Suprapubic skin (tissue), 4 donors: ENCODE results near the gene KRTAP20-2. TPM values are rescaled to one million over a fixed set of nuclear protein-coding genes. Genes with fewer than 3 reads are reported as not detected.

Source experiments
- DNase-seq, 2 donors: peaks; one replicate each; pipeline ENCODE4 v3.0.0-alpha.2; 2019; ENCODE audit warnings: low spot score in 2 of 2
- H3K27ac ChIP-seq: fragments of 200-600 bp; sonication (generic); one replicate; pipeline ENCODE4 v1.5.1; 2019
- H3K27me3 ChIP-seq: fragments of 200-600 bp; sonication (generic); one replicate; pipeline ENCODE4 v1.5.1; 2019
- H3K36me3 ChIP-seq: fragments of 200-600 bp; sonication (generic); one replicate; pipeline ENCODE4 v1.5.1; 2019
- H3K4me1 ChIP-seq: fragments of 200-600 bp; sonication (generic); one replicate; pipeline ENCODE4 v1.5.1; 2019
- H3K4me3 ChIP-seq: fragments of 200-600 bp; sonication (generic); one replicate; pipeline ENCODE4 v1.5.1; 2019; ENCODE audit warnings: mild to moderate bottlenecking
- H3K9me3 ChIP-seq: fragments of 200-600 bp; sonication (generic); one replicate; pipeline ENCODE4 v1.5.1; 2019
- EP300 ChIP-seq: sonication (generic); formaldehyde crosslinking; IDR thresholded peaks from one replicate; pipeline ENCODE4 v1.6.1; 2017; ENCODE audit warnings: antibody characterized with exemption
- POLR2A ChIP-seq, 2 donors: fragments of 450-650 bp; IDR thresholded peaks; one replicate each; pipeline ENCODE4 v1.6.1; 2017; ENCODE audit warnings: antibody characterized with exemption in 2 of 2, mild to moderate bottlenecking in 2 of 2, moderate library complexity in 2 of 2
- POLR2AphosphoS5 ChIP-seq, 3 donors: sonication (generic); formaldehyde crosslinking; IDR thresholded peaks; one replicate each; pipeline ENCODE4 v1.6.1; 2017; ENCODE audit warnings: antibody characterized with exemption in 3 of 3
- WGBS: methylation state at CpG from one replicate; pipeline ENCODE4 v1.1.5; 2018; 5-methylcytosine and 5-hydroxymethylcytosine counted together
- total RNA-seq, 4 donors: library from RNA; depleted of rRNA; stranded (reverse); fragments of >200 nt; gene quantifications; one replicate each; pipeline ENCODE4 v1.1.0, GENCODE V29; 2016
- TF ChIP-seq, protein P1 (sequence below), 2 donors: fragments of 200-600 bp in 1 of 2; fragments of 450-650 bp in 1 of 2; sonication (generic) in 1 of 2; IDR thresholded peaks; one replicate each; pipeline ENCODE4 v1.5.1; 2016 to 2019; ENCODE audit warnings: antibody characterized with exemption in 2 of 2, mild to moderate bottlenecking in 1 of 2, moderate library complexity in 1 of 2

KRTAP20-2 gene
- total RNA-seq, 4 donors from 2014 or later = 5.9 to 8.6 TPM; not detected in 2

DNA sequence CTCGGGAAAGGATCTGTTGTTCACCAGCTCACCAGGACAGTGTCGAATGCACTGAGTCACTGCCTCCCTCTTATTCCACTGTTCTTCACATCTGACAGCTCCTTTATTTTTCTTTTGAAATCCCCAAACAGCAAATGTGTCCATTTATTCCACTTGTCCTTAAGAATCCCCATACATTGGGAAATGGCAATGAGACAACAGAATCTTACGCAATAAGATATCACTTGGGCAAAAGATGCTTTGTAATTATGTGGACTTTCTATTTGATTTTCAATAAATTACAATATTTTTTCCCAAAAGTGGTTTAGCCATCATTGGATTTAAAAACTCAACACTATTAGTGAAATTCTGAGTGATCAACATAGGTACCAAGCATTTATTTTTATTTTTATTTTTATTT, 3.7 kb downstream of the KRTAP20-2 start:
- 83% methylated on average over 3 of the region's 3 CpGs for WGBS
- no peak overlapping the region for H3K27ac ChIP-seq
- no peak for TF ChIP-seq EP300
- no peak for TF ChIP-seq POLR2AphosphoS5 (IDR thresholded peaks at IDR 0.05)
- TF ChIP-seq, protein P1, sequence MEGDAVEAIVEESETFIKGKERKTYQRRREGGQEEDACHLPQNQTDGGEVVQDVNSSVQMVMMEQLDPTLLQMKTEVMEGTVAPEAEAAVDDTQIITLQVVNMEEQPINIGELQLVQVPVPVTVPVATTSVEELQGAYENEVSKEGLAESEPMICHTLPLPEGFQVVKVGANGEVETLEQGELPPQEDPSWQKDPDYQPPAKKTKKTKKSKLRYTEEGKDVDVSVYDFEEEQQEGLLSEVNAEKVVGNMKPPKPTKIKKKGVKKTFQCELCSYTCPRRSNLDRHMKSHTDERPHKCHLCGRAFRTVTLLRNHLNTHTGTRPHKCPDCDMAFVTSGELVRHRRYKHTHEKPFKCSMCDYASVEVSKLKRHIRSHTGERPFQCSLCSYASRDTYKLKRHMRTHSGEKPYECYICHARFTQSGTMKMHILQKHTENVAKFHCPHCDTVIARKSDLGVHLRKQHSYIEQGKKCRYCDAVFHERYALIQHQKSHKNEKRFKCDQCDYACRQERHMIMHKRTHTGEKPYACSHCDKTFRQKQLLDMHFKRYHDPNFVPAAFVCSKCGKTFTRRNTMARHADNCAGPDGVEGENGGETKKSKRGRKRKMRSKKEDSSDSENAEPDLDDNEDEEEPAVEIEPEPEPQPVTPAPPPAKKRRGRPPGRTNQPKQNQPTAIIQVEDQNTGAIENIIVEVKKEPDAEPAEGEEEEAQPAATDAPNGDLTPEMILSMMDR (IDR thresholded peaks at IDR 0.05) = no peak
- TF ChIP-seq POLR2A (IDR thresholded peaks at IDR 0.05) = no peak

DNA sequence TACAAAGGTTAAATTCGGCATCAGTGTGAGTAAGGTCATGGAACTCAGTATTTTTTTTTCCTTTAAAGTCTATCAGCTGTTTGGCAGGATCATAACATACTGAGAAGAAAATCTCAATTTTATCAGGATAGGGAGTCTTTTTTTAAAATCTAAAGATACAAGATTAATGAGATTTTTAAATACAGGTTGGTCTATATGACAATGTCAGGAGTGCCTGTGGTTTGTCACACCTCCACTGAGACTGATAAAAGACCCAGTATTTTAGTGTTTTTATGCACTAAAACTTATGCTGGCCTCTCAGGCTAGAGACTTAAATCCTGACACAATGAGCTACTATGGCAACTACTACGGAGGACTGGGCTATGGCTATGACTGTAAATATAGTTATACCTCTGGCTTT, 7.6 kb downstream of the KRTAP20-2 start, which contains the start of gene KRTAP20-3:
Gene KRTAP20-3 (plus strand): TSS at position 301 of the 400 bp plus-strand sequence.
- H3K36me3 ChIP-seq = no peaks in the 10 kb centered on the region
- H3K9me3 ChIP-seq = no peaks in the 10 kb centered on the region
- WGBS = 84% methylated on average over 2 of the region's 2 CpGs
- no peaks in the 10 kb centered on the region for H3K4me1 ChIP-seq
- no peak within 1 kb of the TSS for H3K27ac ChIP-seq
- no peak within 1 kb of the TSS for H3K4me3 ChIP-seq
- TF ChIP-seq EP300 = no peak
- TF ChIP-seq POLR2AphosphoS5 (IDR thresholded peaks at IDR 0.05) = no peak
- TF ChIP-seq POLR2A (IDR thresholded peaks at IDR 0.05) = no peak
- TF ChIP-seq, protein P1 (IDR thresholded peaks at IDR 0.05) = no peak
- H3K27me3 ChIP-seq = no peaks in the 10 kb centered on the region
- DNase-seq = no peak

More for the DNA sequence above, 3.7 kb downstream of the KRTAP20-2 start:
- DNase-seq = no peak
- Histone ChIP-seq H3K9me3 (no peaks in the 10 kb centered on the region), H3K27me3 (no peaks in the 10 kb centered on the region), H3K36me3 (no peaks in the 10 kb centered on the region), H3K4me3 (no peak overlapping the region), H3K4me1 (no peaks in the 10 kb centered on the region)

DNA sequence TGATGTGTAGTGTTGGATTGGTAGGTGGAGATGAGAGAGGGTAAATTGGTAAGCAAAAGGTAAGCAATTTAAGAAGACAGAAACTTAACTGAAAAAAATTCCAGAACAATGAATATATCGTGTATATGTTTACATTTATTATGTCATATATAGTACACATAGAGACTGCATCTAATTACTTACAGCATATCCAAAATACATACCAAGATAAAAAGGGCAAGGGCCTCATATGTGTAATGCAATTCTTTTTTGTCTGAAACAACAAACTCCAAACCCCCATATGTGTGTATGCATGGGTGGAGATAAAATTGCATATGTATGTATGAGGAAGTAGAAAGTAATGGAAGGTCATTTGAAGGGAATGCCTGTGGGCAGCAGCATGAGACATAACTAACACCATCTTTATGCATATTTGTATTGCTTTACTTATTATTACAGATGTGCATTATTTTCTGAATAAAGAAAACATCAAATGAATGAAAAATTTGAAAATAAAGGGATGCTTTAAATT, 12.0 kb downstream of the KRTAP20-2 start:
- Histone ChIP-seq H3K27ac (no peak overlapping the region), H3K36me3 (no peaks in the 10 kb centered on the region), H3K4me3 (no peak overlapping the region), H3K27me3 (no peaks in the 10 kb centered on the region), H3K9me3 (no peaks in the 10 kb centered on the region), H3K4me1 (no peaks in the 10 kb centered on the region)
- TF ChIP-seq, protein P1 (IDR thresholded peaks at IDR 0.05) = no peak
- TF ChIP-seq POLR2AphosphoS5 (IDR thresholded peaks at IDR 0.05) (no peak), EP300 (no peak), POLR2A (IDR thresholded peaks at IDR 0.05) (no peak)
- WGBS = 65% methylated on average over 1 of the region's 1 CpG
- no peak for DNase-seq

DNA sequence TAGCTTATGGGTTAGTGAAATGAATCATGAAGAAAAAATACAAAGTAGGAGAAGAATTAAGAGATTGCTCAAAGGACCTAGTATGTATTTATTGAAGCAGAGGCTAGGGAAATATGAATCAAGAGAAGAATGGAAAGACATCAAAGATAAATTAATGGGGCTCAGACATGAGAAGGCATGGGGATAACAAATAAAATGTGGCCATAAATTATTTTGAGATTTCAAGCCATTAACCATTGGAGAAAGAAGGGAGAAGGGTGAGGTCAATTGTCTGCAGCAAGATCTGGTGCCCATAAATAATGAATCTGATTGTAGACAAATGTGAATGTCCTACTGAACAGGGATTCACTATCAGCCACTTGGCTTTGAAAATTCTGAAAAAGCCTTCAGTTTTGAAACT, 17.9 kb downstream of the KRTAP20-2 start:
- H3K4me1 ChIP-seq = no peaks in the 10 kb centered on the region
- no peak overlapping the region for H3K4me3 ChIP-seq
- H3K27me3 ChIP-seq = no peaks in the 10 kb centered on the region
- H3K36me3 ChIP-seq = no peaks in the 10 kb centered on the region
- H3K27ac ChIP-seq = no peak overlapping the region
- TF ChIP-seq EP300 (no peak), POLR2AphosphoS5 (IDR thresholded peaks at IDR 0.05) (no peak), POLR2A (IDR thresholded peaks at IDR 0.05) (no peak)
- TF ChIP-seq, protein P1 (IDR thresholded peaks at IDR 0.05) = no peak
- no peak for DNase-seq
- no peaks in the 10 kb centered on the region for H3K9me3 ChIP-seq

DNA sequence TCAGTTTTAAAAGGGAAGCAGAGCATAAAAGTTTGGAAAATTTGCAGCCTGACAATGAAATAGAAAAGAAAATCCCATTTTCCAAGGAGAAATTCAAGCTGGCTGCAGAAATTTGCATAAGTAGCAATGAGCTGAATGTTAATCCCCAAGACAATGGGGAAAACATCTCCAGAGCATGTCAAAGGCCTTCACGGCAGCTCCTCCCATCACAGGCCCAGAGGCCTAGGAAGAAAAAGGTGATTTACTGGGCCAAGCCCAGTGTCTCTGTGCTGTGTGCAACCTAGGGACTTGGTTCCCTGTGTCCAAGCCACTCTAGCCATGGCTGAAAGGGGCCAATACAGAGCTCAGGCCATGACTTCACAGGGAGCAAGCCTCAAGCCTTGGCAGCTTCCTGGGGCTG, 33.8 kb downstream of the KRTAP20-2 start:
- no peaks in the 10 kb centered on the region for H3K27me3 ChIP-seq
- H3K36me3 ChIP-seq = no peaks in the 10 kb centered on the region
- no peaks in the 10 kb centered on the region for H3K4me1 ChIP-seq
- no peak overlapping the region for H3K27ac ChIP-seq
- no peaks in the 10 kb centered on the region for H3K9me3 ChIP-seq
- DNase-seq = no peak
- no peak overlapping the region for H3K4me3 ChIP-seq
- 78% methylated on average over 1 of the region's 1 CpG for WGBS
- TF ChIP-seq POLR2A (IDR thresholded peaks at IDR 0.05) = no peak
- no peak for TF ChIP-seq POLR2AphosphoS5 (IDR thresholded peaks at IDR 0.05)
- no peak for TF ChIP-seq EP300
- TF ChIP-seq, protein P1 (IDR thresholded peaks at IDR 0.05) = no peak
